Activated CD4-positive, alpha-beta T cell treated with anti-CD3 and anti-CD28 coated beads, Interleukin-2, Interleukin-4, amounts not matched to agents 100 ng/mL and 50 ng/mL, durations not matched to agents 16 hours and 8 hours (primary cell): ENCODE measurements around the gene DPH2.
A peak's percentile ranks its signal among the peaks of the same experiment; 100 is the strongest.

Experiments
- DNase-seq: peaks from one replicate; pipeline ENCODE4 v3.0.0-alpha.2; 2020; ENCODE audit warnings: low spot score

DPH2 gene

GRCh38 chr1:43945674-43946235 lies 24.1 kb upstream of the DPH2 start:
- no peak for DNase-seq

- peak; percentile 96 for DNase-seq
These were observed 23.4 kb upstream of the DPH2 start, which contains the start of gene IPO13 for GRCh38 chr1:43946236-43947060. Gene IPO13 (plus strand): TSS chr1:43946950. CDS start chr1:43947601, 651 bp downstream.

- no peak for DNase-seq
These were observed 22.5 kb upstream of the DPH2 start for GRCh38 chr1:43947061-43947873.

- DNase-seq: no peak
These were observed 21.9 kb upstream of the DPH2 start for GRCh38 chr1:43947874-43948437.

- DNase-seq: no peak
These were observed 20.1 kb upstream of the DPH2 start for GRCh38 chr1:43949678-43950077.

DNA sequence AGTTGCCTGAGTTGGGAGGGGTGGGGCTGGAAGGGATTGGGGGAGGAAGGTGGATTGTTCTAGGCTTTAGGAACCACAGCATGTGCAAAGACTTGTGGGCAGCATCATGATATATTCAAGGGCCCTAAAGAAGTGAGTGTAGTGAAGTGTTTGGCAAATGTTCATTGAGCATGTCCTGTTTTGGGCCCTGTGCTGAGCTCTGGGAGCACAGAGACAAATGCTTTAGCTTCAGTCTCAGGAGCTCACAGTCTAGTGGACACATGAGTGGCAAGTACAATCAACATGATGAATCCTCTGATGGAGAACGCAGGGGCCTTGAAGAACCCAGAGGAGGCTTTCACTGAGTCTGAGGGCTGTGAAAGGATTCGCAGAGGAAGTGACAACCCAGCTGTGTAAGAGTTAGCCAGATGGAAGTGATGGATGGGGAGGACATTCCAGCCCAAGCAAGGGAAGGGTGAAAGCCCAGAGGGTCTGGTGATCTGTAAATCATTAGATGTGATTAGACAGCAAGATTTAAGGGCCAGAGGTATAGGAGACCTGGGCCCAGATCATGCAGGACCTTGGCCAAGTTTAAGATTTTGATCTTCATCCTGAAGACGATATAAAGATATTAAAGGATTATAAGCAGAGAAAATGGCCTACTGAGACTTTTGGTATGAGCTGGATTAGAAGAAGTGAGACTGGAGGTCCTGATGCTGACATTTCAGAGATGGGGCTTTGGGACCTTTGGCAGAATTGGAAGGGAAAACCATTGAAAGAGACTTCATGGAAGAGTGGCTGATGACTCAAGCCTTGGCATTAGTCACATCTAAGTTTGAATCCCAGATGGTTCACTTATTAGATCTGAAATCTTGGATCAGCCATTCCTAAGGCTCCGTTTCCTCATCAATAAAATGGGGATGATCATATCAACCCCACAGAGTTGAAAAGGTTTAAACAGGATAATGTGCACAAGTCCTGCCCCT lies 18.5 kb upstream of the DPH2 start:
- no peak for DNase-seq

- no peak for DNase-seq
These were observed 17.0 kb upstream of the DPH2 start for GRCh38 chr1:43952731-43953346.

DNA sequence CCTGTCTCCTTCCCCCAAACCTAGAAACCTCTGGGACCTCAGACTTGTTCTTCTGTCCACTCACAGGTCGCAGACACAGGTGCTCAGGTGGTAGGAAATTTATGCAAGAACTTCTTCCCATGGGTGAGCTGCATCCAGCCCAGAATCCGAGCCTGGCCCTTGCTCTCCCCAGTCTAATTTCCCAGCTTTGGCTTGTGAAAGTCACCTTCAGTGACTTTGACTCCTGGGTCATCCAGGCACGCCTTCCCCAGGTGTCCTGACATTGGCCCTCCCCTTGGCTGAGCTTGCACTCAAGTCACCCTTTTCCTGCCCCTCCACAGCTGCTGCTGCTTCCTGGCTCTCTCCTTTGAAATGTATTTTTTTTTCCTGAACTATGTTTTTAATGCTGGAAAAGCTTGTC lies 16.4 kb upstream of the DPH2 start:
- DNase-seq: no peak

DNA sequence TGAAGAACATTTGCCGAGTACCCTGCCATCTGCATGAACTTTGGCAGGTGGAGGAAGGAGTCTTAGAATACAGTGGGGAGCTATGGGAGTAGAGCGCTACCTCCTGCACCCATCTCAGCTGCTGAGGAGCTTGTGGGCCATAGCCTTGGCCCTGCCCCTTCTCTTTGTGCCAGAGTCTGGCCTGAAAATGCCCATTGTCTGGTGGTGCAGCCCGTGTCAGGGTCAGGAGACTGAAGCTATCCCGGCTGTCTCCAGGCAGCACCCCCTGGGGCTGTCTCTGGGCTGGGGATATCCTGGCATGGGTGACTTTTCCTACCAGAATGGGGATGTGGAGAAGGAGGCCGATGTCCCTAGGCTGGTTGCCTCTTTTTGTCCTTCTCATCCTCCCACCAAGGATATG lies 15.8 kb upstream of the DPH2 start:
- no peak for DNase-seq

DNA sequence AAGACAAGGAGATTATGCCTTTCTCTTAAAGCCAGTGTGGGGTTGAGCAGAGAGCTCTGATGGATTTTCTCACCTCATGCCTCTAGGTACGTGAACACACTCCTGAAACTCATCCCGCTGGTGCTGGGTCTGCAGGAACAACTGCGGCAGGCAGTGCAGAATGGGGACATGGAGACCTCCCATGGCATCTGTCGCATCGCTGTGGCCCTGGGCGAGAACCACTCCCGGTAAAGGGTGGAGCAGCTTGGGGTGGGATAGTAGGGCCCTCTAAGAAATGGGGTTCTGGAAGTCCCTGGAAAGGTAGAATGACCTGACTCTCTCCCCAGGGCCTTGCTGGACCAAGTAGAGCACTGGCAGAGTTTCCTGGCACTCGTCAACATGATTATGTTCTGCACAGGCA lies 13.6 kb upstream of the DPH2 start:
- no peak for DNase-seq

DNA sequence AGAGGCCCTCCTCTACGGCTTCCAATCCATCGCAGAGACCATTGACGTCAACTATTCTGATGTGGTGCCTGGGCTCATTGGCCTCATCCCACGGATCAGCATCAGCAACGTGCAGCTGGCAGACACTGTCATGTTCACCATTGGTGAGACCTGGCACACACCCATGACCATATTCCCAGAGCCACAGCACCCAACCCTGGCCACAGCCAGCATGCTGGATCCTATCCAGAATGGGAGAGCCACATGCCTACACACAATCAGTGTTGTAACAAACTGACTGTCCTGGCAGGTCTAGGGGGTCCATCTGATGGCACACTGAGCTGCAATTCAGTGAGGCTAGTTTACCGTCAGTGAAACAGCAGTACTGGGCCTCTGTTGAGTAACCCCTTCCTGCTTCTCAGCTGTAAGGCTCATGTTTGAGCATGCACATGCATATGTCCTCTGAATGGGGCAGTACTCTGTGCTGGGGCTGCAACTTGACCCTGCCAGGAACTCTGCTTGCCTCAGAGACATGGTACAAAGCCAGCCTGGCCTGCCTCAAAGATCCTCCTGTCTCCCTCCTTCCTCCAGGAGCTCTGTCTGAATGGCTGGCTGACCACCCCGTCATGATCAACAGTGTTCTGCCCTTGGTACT lies 12.3 kb upstream of the DPH2 start:
- DNase-seq: no peak

- no peak for DNase-seq
These were observed 11.2 kb upstream of the DPH2 start for GRCh38 chr1:43958351-43959255.

GRCh38 chr1:43960798-43961197 lies 9.0 kb upstream of the DPH2 start:
- no peak for DNase-seq

- no peak for DNase-seq
These were observed 8.1 kb upstream of the DPH2 start for GRCh38 chr1:43961692-43962091.

- DNase-seq: no peak
These were observed 7.5 kb upstream of the DPH2 start for GRCh38 chr1:43962324-43962723.

GRCh38 chr1:43963006-43963405 lies 6.8 kb upstream of the DPH2 start:
- no peak for DNase-seq

DNA sequence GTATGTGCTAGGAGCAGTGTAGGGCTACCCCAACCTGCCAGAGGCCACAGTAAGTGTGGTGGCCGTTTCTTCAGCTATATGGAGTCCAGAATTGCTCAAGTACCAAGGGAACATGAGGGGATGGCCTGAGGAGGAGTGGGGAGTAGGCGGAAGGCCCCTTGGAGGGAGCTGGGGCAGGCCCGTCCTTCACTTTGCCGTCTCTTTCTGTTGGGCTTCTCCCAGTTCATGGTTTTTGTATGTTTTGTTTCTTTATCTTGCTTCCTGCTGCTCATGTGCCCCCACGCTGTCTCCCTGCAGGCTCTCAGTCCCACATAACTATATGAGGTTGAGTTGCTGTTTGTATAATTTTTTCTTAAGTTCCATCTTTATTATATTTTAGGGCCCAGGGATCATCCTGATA lies 5.9 kb upstream of the DPH2 start:
- no peak for DNase-seq

DNA sequence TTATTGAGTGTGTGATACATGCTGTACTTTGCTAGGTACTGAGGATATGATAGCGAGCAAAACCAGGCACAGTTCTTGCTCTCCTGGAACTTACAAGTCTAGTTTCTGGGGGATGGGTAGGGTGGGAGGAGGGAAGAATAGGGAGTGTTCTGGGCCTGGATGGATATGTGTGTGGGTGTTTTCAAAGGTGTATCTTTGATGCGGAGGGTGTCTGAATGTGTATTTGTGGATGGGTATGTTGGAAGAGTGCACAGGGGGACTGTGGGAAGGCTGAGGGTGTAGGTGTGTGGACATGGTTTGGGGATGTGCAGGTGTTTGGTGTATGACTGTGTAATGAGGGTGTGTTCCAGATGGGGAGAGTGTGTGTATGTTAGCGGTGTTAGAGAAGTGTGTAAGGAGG lies 4.5 kb upstream of the DPH2 start:
- DNase-seq: no peak

GRCh38 chr1:43968348-43968948 lies 1.4 kb upstream of the DPH2 start:
- DNase-seq: no peak
